GM12865 (cell line): ENCODE data around the gene TESK2.
A peak's percentile ranks its signal among the peaks of the same experiment; 100 is the strongest.

Source experiments
- DNase-seq: peaks from one replicate; pipeline ENCODE4 v3.0.0; 2010; ENCODE audit warnings: low read depth
- H3K4me3 ChIP-seq: 2 replicates; pipeline ENCODE4 v1.5.1; 2011; ENCODE audit warnings: mild to moderate bottlenecking, low read depth, low read length, control low read depth
- TF ChIP-seq, protein P1 (sequence below): IDR thresholded peaks from 2 replicates; pipeline ENCODE4 v1.5.1; 2011; ENCODE audit warnings: low read length, control low read depth, low read depth, inconsistent platforms; ENCODE audit not compliant: insufficient read depth; ENCODE audit errors: missing control alignments

Gene TESK2

DNA sequence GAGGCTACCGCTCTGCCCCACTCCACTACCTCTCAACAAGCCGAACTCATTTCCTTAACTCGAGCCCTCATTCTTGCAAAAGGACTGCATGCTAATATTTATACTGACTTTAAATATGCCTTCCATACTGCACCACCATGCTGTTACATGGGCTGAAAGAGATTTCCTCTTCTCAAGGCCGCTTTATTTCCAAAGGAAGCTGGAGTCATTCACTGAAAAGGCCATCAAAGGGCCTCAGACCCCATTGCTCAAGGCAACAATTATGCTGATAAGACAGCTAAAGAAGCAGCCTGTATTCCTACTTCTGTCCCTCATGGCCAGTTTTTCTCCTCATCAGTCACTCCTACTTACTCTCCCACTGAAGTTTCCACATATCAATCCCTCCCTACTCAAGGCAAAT lies 171.2 kb downstream of the TESK2 start:
- TF ChIP-seq, protein P1, sequence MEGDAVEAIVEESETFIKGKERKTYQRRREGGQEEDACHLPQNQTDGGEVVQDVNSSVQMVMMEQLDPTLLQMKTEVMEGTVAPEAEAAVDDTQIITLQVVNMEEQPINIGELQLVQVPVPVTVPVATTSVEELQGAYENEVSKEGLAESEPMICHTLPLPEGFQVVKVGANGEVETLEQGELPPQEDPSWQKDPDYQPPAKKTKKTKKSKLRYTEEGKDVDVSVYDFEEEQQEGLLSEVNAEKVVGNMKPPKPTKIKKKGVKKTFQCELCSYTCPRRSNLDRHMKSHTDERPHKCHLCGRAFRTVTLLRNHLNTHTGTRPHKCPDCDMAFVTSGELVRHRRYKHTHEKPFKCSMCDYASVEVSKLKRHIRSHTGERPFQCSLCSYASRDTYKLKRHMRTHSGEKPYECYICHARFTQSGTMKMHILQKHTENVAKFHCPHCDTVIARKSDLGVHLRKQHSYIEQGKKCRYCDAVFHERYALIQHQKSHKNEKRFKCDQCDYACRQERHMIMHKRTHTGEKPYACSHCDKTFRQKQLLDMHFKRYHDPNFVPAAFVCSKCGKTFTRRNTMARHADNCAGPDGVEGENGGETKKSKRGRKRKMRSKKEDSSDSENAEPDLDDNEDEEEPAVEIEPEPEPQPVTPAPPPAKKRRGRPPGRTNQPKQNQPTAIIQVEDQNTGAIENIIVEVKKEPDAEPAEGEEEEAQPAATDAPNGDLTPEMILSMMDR = no peak
- DNase-seq = no peak
- no peak overlapping the region for H3K4me3 ChIP-seq

DNA sequence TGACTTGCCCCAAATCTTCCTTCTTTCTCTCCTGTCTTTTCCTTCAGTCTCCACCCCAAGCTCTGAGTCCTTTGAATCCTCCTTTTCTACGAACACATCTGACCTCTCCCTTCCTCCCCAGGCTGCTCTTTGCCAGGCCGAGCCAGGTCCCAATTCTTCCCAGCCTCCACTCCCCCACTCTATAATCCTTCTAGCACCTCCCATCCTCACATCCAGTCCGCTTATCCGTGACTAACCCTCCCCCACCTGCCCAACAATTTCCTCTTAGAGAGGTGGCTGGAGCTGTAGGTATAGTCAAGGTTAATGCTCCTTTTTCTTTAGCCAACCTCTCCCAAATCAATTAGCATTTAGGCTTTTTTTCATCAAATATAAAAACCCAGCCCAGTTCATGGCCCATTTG lies 173.8 kb downstream of the TESK2 start:
- TF ChIP-seq, protein P1 = no peak
- H3K4me3 ChIP-seq = no peak overlapping the region
- no peak for DNase-seq

DNA sequence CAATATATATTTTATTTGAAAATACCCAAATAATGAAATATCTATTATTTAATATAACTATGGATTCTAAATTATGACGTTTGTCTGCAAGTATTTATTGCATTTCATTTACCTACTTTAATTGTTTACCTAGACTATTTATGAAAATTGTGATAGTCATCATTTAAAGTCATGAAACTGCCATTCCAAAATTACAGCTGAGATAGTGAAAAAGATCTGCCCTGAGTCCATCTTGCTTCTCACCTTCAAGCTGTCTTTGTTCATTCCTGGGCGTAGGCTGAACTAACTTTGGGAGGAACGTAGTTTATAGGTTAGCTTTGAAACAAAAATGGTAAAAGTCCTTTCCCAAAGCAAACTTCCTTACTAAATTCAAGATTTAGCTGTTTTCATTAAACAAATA lies 176.7 kb downstream of the TESK2 start:
- no peak overlapping the region for H3K4me3 ChIP-seq
- TF ChIP-seq, protein P1 = no peak
- DNase-seq = no peak

DNA sequence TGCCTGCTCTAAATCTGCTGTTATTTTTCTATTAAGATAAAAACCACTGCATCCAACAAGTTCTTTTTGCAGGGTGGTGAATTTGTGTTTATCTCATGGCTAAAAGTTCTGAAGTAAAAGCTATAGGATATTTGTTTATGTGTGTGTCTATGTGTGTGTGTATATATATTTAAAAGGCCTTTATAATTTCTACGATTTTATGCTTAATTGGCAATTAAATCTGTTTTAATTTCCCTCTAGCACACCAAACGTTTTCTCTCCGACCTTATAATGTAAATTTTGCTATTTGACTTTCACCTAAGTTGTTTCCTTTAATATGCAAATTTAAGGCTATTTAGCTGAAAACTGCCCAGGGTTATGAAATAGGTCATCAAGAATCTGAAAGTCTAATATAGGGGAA lies 184.1 kb downstream of the TESK2 start:
- peak overlapping the region; percentile 31; the same call in 1 of the 2 replicates for H3K4me3 ChIP-seq
- TF ChIP-seq, protein P1 = no peak
- no peak for DNase-seq

DNA sequence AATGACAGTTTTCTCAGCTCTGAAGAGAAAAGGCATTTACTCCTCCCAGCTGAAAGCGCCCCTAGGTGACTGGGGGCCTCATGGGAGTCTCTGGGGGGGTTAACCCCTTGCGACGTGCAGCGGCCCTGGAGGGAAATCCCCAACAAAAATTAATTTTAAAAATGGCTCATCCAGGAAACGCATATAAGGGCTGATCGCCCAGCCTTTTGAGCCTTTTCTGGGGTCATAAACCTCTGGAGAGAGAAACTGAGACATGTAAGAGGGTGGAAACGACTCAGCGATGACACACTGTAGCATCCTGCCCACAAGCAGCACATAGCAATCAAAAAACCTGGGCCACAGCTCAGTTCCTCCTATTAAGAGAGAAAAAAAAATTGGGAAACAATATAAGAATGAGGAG lies 184.6 kb downstream of the TESK2 start:
- DNase-seq = peak; percentile 87
- TF ChIP-seq, protein P1 = no peak
- peak overlapping the region; percentile 31 for H3K4me3 ChIP-seq

DNA sequence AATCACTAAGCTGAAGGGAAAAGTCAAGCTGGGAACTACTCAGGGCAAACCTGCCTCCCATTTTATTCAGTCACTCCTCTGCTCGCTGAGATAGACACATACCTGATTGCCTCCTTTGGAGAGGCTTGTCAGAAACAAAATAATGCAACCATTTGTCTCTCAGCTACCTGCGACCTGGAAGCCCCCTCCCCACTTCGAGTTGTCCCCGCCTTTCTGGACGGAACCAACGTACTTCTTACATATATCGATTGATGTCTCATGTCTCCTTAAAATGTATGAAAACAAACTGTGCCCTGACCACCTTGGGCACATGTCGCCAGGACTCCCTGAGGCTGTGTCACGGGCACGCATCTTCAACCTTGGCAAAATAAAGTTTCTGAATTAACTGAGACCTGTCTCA lies 185.7 kb downstream of the TESK2 start:
- peak overlapping the region; percentile 74 for H3K4me3 ChIP-seq
- DNase-seq = no peak
- TF ChIP-seq, protein P1 = no peak

DNA sequence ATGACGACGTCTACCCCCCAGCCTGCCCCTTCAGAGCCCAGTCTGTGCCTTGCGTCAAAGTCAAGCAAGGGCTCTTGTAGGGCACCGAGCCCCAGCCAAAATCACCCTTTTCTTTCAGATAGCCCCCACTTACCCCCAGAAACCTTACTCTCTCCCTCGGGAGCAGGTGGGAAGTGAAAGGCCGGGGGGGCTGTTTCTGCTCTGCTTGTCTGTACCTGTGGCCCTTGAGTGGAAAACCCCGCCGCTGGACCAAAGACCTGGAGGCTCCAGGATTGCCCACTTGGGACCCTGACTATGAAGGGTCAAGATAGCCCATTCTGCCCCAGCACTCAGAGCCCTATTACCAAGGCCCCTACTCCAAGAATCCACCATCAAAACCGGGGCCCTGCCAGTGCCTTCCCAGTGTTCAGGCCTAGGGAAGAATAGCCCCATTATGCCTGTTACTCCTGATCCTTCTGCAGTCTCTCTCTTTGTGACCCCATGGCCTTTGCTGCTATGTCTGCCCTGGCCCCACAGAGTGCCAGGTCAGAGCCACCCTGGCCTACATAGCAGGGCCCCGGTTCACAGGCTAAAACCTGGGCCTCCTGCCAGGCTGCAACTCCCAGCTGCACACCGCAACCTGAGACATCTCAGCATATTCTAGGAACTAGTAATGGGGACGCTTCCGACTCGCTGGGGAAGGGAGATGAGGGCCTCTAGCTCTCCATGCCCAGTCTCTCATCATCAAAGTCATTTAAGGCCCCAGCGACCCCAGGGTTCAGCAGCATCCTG lies 186.5 kb downstream of the TESK2 start:
- H3K4me3 ChIP-seq = peak overlapping the region; percentile 74
- DNase-seq = peak; percentile 70
- TF ChIP-seq, protein P1 = no peak
